HepG2 (cell line): ENCODE measurements around the gene CD207. TPM values are rescaled to one million over a fixed set of nuclear protein-coding genes. Genes with fewer than 3 reads are reported as not detected.

Experiments
- ATF7 ChIP-seq, 2 experiments: fragments of 450-650 bp in 1 of 2; sonication (generic) in 1 of 2; formaldehyde crosslinking in 1 of 2; IDR thresholded peaks; 2 replicates each; pipeline versions ENCODE4 v1.4.0 to v1.6.1; 2016 to 2020; ENCODE audit warnings: antibody characterized with exemption in 1 of 2, mild to moderate bottlenecking in 1 of 2, missing genetic modification reagents in 1 of 2
- FIP1L1 ChIP-seq: fragments of 200-400 bp; formaldehyde crosslinking; IDR thresholded peaks from 2 replicates; pipeline ENCODE4 v1.6.1; 2018; ENCODE audit warnings: low read depth, mild to moderate bottlenecking, low read length, moderate library complexity, borderline replicate concordance; ENCODE audit not compliant: insufficient read depth
- GTF2F1 ChIP-seq: fragments of 150-350 bp; IDR thresholded peaks from 2 replicates; pipeline ENCODE4 v1.6.1; 2014; ENCODE audit warnings: low read length
- HMG20A ChIP-seq: IDR thresholded peaks from 2 replicates; pipeline ENCODE4 v1.6.1; 2016; ENCODE audit warnings: borderline replicate concordance
- JUND ChIP-seq: sonication (generic); formaldehyde crosslinking; IDR thresholded peaks from 2 replicates; pipeline ENCODE4 v1.8.0; 2022; ENCODE audit warnings: mild to moderate bottlenecking, missing genetic modification reagents
- KLF16 ChIP-seq, 2 experiments: sonication (generic) in 1 of 2; formaldehyde crosslinking in 1 of 2; IDR thresholded peaks; 2 replicates each; pipeline versions ENCODE4 v1.6.1 to v1.8.0; 2016 to 2023; ENCODE audit warnings: missing genetic modification reagents in 2 of 2, missing compliant biosample characterization in 1 of 2
- MTA3 ChIP-seq: sonication (generic); formaldehyde crosslinking; IDR thresholded peaks from 2 replicates; pipeline ENCODE4 v1.4.0; 2020; ENCODE audit warnings: missing genetic modification reagents
- ZNF251 ChIP-seq: sonication (generic); formaldehyde crosslinking; IDR thresholded peaks from 2 replicates; pipeline ENCODE4 v1.9.0; 2021; ENCODE audit warnings: mild to moderate bottlenecking, missing genetic modification reagents
- ZNF350 ChIP-seq: sonication (generic); formaldehyde crosslinking; IDR thresholded peaks from 2 replicates; pipeline ENCODE4 v1.4.0; 2020; ENCODE audit warnings: mild to moderate bottlenecking, low read depth, missing genetic modification reagents, borderline replicate concordance
- ZNF557 ChIP-seq: sonication (generic); formaldehyde crosslinking; IDR thresholded peaks from 2 replicates; pipeline ENCODE4 v1.4.0; 2020; ENCODE audit warnings: missing genetic modification reagents
- polyA plus RNA-seq, 8 experiments: library from polyadenylated mRNA; depleted of rRNA in 3 of 8; stranded (reverse) in 7 of 8; unstranded in 1 of 8; fragments of >200 nt; fragmentation: Illumina TruSeq in 4 of 8; extraction: Trizol in 4 of 8; gene quantifications; 2 replicates each; pipeline versions ENCODE4 v1.2.1 to v1.2.3, GENCODE V29; 2011 to 2016; ENCODE audit warnings: low read depth in 4 of 8, missing spikeins in 1 of 8, mixed read lengths in 1 of 8; ENCODE audit not compliant: insufficient read depth in 1 of 8
- total RNA-seq, 5 experiments: library from RNA; depleted of rRNA; stranded (reverse); fragments of >200 nt; fragmentation: Illumina TruSeq; extraction: Trizol; gene quantifications; 2 replicates each; pipeline ENCODE4 v1.2.3, GENCODE V29; 2016; ENCODE audit warnings: low read depth in 1 of 5
- TF ChIP-seq, protein P1 (sequence below): sonication (generic); formaldehyde crosslinking; IDR thresholded peaks from 2 replicates; pipeline ENCODE4 v1.8.0; 2022; ENCODE audit warnings: missing genetic modification reagents, mild to moderate bottlenecking, inconsistent platforms, borderline replicate concordance
- TF ChIP-seq, protein P2 (sequence below): sonication (generic); formaldehyde crosslinking; IDR thresholded peaks from 2 replicates; pipeline ENCODE4 v1.4.0; 2020; ENCODE audit warnings: mild to moderate bottlenecking, missing genetic modification reagents
- TF ChIP-seq, protein P3 (sequence below): sonication (generic); formaldehyde crosslinking; IDR thresholded peaks from 2 replicates; pipeline ENCODE4 v1.5.0; 2020; ENCODE audit warnings: missing genetic modification reagents, mild to moderate bottlenecking, borderline replicate concordance
- TF ChIP-seq, protein P4 (sequence below): sonication (generic); formaldehyde crosslinking; IDR thresholded peaks from 2 replicates; pipeline ENCODE4 v1.4.0; 2020; ENCODE audit warnings: missing genetic modification reagents

Gene CD207
- total and polyA plus RNA-seq, 2 of the 13 experiments (the other 11 are each of a cell fraction or from before 2014, with no cell fraction given) = 0.09 to 0.15 TPM

DNA sequence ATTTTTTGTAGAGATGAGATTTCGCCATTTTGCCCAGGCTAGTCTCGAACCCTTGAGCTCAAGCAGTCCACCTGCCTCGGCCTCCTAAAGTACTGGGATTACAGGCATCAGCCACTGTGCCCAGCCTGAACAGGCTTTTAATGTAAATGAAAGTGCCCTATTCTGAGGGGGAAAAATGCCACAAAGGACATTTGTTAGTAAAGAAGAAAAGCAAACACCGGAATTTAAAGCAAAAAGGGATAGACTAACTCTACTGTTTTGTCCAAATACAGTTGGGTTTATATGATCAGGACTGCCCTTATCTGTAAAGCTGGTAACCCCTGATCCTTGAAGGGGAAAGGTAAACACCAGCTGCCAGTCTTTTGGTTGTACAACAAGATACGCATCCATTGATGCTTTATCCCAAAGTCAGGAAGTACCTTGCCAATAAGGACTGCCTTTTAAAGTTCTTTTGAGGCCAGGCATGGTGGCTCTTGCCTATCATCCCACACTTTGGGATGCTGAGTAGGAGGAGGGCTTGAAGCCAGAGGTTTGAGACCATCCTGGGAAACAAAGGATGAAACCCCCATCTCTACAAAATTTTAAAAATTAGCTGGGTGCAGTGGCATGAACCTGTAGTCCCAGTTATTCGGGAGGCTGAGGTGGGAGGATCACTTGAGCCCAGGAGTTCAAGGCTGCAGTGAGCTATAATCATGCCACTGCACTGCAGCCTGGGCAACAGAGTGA lies 28.4 kb downstream of the CD207 start (continued):
- TF ChIP-seq, protein P1, sequence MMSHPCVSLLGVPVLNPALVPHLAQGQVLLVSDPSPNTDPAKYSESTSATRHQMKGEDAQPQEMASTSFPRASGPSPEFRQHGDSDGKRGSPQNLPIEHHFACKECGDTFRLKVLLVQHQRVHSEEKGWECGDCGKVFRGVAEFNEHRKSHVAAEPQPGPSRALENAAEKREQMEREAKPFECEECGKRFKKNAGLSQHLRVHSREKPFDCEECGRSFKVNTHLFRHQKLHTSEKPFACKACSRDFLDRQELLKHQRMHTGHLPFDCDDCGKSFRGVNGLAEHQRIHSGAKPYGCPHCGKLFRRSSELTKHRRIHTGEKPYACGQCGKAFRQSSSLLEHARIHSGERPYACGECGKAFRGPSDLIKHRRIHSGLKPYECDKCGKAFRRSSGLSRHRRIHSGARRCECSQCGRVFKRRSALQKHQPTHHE (CRISPR knock-in tag) = 0 out of 2 replicates have a peak, but pooled peaks have one; percentile 73
- no peak for TF ChIP-seq GTF2F1
- TF ChIP-seq HMG20A (CRISPR knock-in tag) = peak; percentile 97
- TF ChIP-seq JUND (CRISPR knock-in tag) = peak; percentile 81
- no peak for TF ChIP-seq MTA3 (CRISPR knock-in tag)
- TF ChIP-seq KLF16 (CRISPR knock-in tag; IDR thresholded peaks at IDR 0.05) = peak in 1 of 2 experiments; percentile 71; a peak in 2 of 4 replicates
- TF ChIP-seq, protein P2, sequence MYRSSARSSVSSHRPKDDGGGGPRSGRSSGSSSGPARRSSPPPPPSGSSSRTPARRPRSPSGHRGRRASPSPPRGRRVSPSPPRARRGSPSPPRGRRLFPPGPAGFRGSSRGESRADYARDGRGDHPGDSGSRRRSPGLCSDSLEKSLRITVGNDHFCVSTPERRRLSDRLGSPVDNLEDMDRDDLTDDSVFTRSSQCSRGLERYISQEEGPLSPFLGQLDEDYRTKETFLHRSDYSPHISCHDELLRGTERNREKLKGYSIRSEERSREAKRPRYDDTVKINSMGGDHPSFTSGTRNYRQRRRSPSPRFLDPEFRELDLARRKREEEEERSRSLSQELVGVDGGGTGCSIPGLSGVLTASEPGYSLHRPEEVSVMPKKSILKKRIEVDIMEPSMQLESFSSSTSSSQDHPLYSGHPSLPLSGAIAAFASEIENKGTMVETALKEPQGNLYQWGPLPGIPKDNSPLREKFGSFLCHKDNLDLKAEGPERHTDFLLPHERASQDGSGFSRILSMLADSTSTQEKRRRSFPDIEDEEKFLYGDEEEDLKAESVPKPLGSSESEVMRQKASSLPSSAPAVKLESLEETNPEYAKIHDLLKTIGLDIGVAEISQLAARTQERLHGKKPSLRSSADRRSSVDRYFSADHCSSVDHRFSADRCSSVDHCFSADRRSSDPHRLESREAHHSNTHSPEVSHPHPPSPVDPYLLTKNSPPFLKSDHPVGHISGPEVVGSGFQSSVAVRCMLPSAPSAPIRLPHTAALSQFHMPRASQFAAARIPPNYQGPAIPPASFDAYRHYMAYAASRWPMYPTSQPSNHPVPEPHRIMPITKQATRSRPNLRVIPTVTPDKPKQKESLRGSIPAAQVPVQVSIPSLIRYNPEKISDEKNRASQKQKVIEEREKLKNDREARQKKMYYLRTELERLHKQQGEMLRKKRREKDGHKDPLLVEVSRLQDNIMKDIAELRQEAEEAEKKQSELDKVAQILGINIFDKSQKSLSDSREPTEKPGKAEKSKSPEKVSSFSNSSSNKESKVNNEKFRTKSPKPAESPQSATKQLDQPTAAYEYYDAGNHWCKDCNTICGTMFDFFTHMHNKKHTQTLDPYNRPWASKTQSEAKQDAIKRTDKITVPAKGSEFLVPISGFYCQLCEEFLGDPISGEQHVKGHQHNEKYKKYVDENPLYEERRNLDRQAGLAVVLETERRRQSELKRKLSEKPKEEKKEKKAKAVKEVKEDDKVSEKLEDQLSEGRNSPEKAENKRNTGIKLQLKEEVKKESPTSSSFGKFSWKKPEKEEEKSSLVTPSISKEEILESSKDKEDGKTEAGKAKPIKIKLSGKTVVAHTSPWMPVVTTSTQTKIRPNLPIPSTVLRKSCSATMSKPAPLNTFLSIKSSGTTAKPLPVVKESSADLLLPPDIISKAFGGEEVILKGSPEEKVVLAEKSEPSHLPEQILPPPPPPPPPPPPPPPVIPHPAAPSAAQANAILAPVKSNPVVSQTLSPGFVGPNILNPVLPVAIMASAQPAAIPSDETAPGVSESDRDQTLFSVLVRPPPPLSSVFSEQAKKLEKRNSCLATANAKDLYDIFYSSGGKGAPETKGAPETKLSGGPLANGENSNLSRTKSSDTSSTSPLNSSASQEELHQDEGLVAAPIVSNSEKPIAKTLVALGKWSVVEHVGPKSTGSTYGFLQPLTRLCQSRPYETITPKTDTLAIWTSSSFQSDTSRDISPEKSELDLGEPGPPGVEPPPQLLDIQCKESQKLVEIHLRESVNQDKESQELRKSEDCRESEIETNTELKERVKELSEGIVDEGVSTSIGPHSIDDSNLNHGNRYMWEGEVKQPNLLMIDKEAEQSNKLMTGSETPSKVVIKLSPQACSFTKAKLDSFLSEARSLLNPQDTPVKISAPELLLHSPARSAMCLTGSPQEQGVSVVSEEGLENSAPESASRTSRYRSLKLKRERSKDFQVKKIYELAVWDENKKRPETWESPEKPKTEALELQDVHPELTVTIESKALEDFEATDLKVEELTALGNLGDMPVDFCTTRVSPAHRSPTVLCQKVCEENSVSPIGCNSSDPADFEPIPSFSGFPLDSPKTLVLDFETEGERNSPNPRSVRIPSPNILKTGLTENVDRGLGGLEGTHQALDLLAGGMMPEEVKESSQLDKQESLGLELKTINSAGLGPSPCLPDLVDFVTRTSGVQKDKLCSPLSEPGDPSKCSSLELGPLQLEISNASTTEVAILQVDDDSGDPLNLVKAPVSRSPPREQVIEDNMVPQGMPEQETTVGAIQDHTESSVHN (CRISPR knock-in tag) = no peak
- TF ChIP-seq ZNF251 (CRISPR knock-in tag) = no peak
- TF ChIP-seq, protein P3, sequence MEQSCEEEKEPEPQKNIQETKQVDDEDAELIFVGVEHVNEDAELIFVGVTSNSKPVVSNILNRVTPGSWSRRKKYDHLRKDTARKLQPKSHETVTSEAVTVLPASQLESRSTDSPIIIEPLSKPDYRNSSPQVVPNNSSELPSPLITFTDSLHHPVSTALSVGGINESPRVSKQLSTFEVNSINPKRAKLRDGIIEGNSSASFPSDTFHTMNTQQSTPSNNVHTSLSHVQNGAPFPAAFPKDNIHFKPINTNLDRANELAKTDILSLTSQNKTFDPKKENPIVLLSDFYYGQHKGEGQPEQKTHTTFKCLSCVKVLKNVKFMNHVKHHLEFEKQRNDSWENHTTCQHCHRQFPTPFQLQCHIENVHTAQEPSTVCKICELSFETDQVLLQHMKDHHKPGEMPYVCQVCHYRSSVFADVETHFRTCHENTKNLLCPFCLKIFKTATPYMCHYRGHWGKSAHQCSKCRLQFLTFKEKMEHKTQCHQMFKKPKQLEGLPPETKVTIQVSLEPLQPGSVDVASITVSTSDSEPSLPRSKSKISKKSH = no peak
- peak; percentile 90; the same call in 1 of the 2 replicates for TF ChIP-seq ZNF557 (CRISPR knock-in tag)
- TF ChIP-seq ATF7 (IDR thresholded peaks at IDR 0.05) = no peak
- TF ChIP-seq ATF7 (CRISPR knock-in tag; IDR thresholded peaks at IDR 0.05) = peak; percentile 34; the same call in 1 of the 2 replicates
- TF ChIP-seq ZNF350 (CRISPR knock-in tag) = no peak; the same call in 1 of the 2 replicates
- TF ChIP-seq FIP1L1 = no peak
- TF ChIP-seq, protein P4, sequence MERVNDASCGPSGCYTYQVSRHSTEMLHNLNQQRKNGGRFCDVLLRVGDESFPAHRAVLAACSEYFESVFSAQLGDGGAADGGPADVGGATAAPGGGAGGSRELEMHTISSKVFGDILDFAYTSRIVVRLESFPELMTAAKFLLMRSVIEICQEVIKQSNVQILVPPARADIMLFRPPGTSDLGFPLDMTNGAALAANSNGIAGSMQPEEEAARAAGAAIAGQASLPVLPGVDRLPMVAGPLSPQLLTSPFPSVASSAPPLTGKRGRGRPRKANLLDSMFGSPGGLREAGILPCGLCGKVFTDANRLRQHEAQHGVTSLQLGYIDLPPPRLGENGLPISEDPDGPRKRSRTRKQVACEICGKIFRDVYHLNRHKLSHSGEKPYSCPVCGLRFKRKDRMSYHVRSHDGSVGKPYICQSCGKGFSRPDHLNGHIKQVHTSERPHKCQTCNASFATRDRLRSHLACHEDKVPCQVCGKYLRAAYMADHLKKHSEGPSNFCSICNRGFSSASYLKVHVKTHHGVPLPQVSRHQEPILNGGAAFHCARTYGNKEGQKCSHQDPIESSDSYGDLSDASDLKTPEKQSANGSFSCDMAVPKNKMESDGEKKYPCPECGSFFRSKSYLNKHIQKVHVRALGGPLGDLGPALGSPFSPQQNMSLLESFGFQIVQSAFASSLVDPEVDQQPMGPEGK = peak; percentile 80
